K562 (cell line): ENCODE results near the gene OR2A12. TPM values are rescaled to one million over a fixed set of nuclear protein-coding genes. Genes with fewer than 3 reads are reported as not detected.

Source experiments
- ATAC-seq: fragments of 200-7000 bp; cut with Tn5 transposase; 3 replicates; pipeline ENCODE4 v1.9.1; 2020; ENCODE audit warnings: moderate library complexity
- BruUV-seq: library from RNA; stranded (reverse); fragments of 400-500 nt; replicated peaks from 2 replicates; lab custom pipeline; 2021; lab: Mats Ljungman, UMichigan
- CTCF ChIA-PET: fragments of 300-600 bp; formaldehyde crosslinking; extraction: SDS; loops from one replicate; lab custom pipeline; 2021; ENCODE audit warnings: low intra/inter-chr PET ratio; lab: Yijun Ruan, JAX
- POLR2A ChIA-PET: fragments of 300-600, 350-650 bp; sonication (Branson Sonifier 250); formaldehyde crosslinking; extraction: SDS; loops from one replicate; lab custom pipeline; 2021; ENCODE audit warnings: antibody characterized with exemption, inconsistent platforms; lab: Yijun Ruan, JAX
- DNase-seq, 4 experiments: peaks; one replicate each; pipeline versions ENCODE4 v3.0.0 to v3.0.0-alpha.2; 2011 to 2018; ENCODE audit warnings: low spot score in 3 of 4, mixed read lengths in 3 of 4; ENCODE audit errors: extremely low read depth in 1 of 4
- FAIRE-seq: peaks from 2 replicates; lab custom pipeline; 2011; peaks lifted over from hg19 to GRCh38; lab: Jason Lieb, UNC
- H2AFZ ChIP-seq: 2 replicates; pipeline ENCODE4 v1.6.0; 2011; ENCODE audit warnings: low read depth, low read length, control low read depth, inconsistent platforms
- H3K27ac ChIP-seq: fragments of 200-600 bp; 3 replicates; pipeline ENCODE4 v1.8.0; 2011; ENCODE audit warnings: low read depth, mild to moderate bottlenecking, control low read depth, inconsistent platforms, low read length, moderate library complexity, mixed read lengths; ENCODE audit errors: extremely low read depth
- H3K27me3 ChIP-seq, 2 experiments: fragments of 300-600 bp in 1 of 2; 2 replicates in 1 of 2; 3 replicates in 1 of 2; pipeline versions ENCODE4 v1.6.0 to v1.8.0; 2011; ENCODE audit warnings: inconsistent platforms in 2 of 2, low read length in 2 of 2, mild to moderate bottlenecking in 1 of 2, mixed read lengths in 1 of 2, moderate library complexity in 1 of 2; ENCODE audit not compliant: control insufficient read depth in 2 of 2, insufficient read depth in 2 of 2
- H3K36me3 ChIP-seq: fragments of 300-600 bp; 3 replicates; pipeline ENCODE4 v1.8.0; 2011; ENCODE audit warnings: mild to moderate bottlenecking, low read length, inconsistent platforms; ENCODE audit not compliant: control insufficient read depth, insufficient read depth
- H3K4me1 ChIP-seq, 2 experiments: fragments of 200-600 bp in 1 of 2; replicated peaks in 1 of 2; 2 replicates in 1 of 2; 3 replicates in 1 of 2; pipeline versions ENCODE4 v1.5.1 to v1.8.0; 2011; ENCODE audit warnings: inconsistent platforms in 2 of 2, low read length in 2 of 2, mild to moderate bottlenecking in 1 of 2, mixed read lengths in 1 of 2, moderate library complexity in 1 of 2; ENCODE audit not compliant: control insufficient read depth in 2 of 2, insufficient read depth in 2 of 2
- H3K4me2 ChIP-seq: 2 replicates; pipeline ENCODE4 v1.6.1; 2011; ENCODE audit warnings: low read length, control low read depth, inconsistent platforms, mixed read lengths; ENCODE audit not compliant: insufficient read depth
- H3K4me3 ChIP-seq: fragments of 200-600 bp; sonication (generic), shearing (Covaris generic); 2 replicates; pipeline ENCODE4 v1.5.1; 2016; ENCODE audit warnings: control low read depth, inconsistent platforms
- H3K79me2 ChIP-seq: fragments of 200-600 bp; 3 replicates; pipeline ENCODE4 v1.8.0; 2011; ENCODE audit warnings: low read length, inconsistent platforms; ENCODE audit not compliant: control insufficient read depth, insufficient read depth
- H3K9ac ChIP-seq, 2 experiments: 2 replicates each; pipeline versions ENCODE4 v1.6.0 to v1.6.1; 2011; ENCODE audit warnings: low read depth in 2 of 2, low read length in 2 of 2, control low read depth in 1 of 2, inconsistent platforms in 1 of 2, mild to moderate bottlenecking in 1 of 2, mixed read lengths in 1 of 2; ENCODE audit not compliant: insufficient read depth in 1 of 2
- H3K9me1 ChIP-seq: one replicate; pipeline ENCODE4 v1.6.0; 2011; ENCODE audit warnings: inconsistent platforms, mild to moderate bottlenecking, low read length, moderate library complexity; ENCODE audit not compliant: control insufficient read depth, insufficient read depth
- H3K9me3 ChIP-seq: replicated peaks from 2 replicates; pipeline ENCODE4 v1.5.1; 2011; ENCODE audit warnings: low read depth, low read length, inconsistent platforms; ENCODE audit not compliant: control insufficient read depth, insufficient read depth
- H4K20me1 ChIP-seq: replicated peaks from 2 replicates; pipeline ENCODE4 v1.6.1; 2011; ENCODE audit warnings: low read length, inconsistent platforms, mixed read lengths; ENCODE audit not compliant: control insufficient read depth, insufficient read depth
- ATF3 ChIP-seq, 2 experiments: fragments of 450-650 bp in 1 of 2; sonication (generic) in 1 of 2; formaldehyde crosslinking in 1 of 2; IDR thresholded peaks in 1 of 2; conservative IDR thresholded peaks in 1 of 2; 2 replicates each; pipeline versions ENCODE4 v1.6.1 to v1.8.1; 2016 to 2023; ENCODE audit warnings: mild to moderate bottlenecking in 2 of 2, moderate library complexity in 2 of 2, inconsistent platforms in 1 of 2, missing genetic modification reagents in 1 of 2
- CBFA2T3 ChIP-seq: fragments of 450-650 bp; IDR thresholded peaks from 2 replicates; pipeline ENCODE4 v1.6.1; 2017
- E2F6 ChIP-seq, 2 experiments: IDR thresholded peaks; 2 replicates each; pipeline ENCODE4 v1.6.1; 2011; ENCODE audit warnings: borderline replicate concordance in 1 of 2, control low read depth in 1 of 2, low read depth in 1 of 2, low read length in 1 of 2, mild to moderate bottlenecking in 1 of 2, mixed read lengths in 1 of 2, moderate library complexity in 1 of 2; ENCODE audit not compliant: insufficient read depth in 1 of 2, insufficient read length in 1 of 2, poor library complexity in 1 of 2, severe bottlenecking in 1 of 2; ENCODE audit errors: extremely low read depth in 1 of 2
- FOSL1 ChIP-seq: fragments of 200-800 bp; sonication (Bioruptor generic); conservative IDR thresholded peaks from 2 replicates; pipeline ENCODE4 v1.6.1; 2016; ENCODE audit warnings: missing genetic modification characterization, missing compliant biosample characterization
- FOXJ3 ChIP-seq: sonication (generic); formaldehyde crosslinking; IDR thresholded peaks from 2 replicates; pipeline ENCODE4 v1.4.0; 2020; ENCODE audit warnings: mild to moderate bottlenecking, missing genetic modification reagents
- MCM2 ChIP-seq: fragments of 450-650 bp; IDR thresholded peaks from 2 replicates; pipeline ENCODE4 v1.6.1; 2017; ENCODE audit warnings: low read depth, mild to moderate bottlenecking
- RFX1 ChIP-seq: fragments of 450-650 bp; IDR thresholded peaks from 2 replicates; pipeline ENCODE4 v1.6.1; 2016; ENCODE audit warnings: mild to moderate bottlenecking, moderate library complexity
- WGBS: fragments of 100-300 bp; shearing (Covaris generic); methylation state at CpG from one replicate; pipeline ENCODE4 v1.1.6; 2016; ENCODE audit warnings: low coverage, mixed read lengths; ENCODE audit not compliant: insufficient coverage; ENCODE audit errors: missing lambda C conversion rate; 5-methylcytosine and 5-hydroxymethylcytosine counted together
- in situ Hi-C: fragments of 300-500 bp; cut with MboI; formaldehyde crosslinking; loops from 4 replicates; pipeline ENCODE4 v1.15.0; 2018; ENCODE audit warnings: inconsistent platforms, mixed read lengths
- intact Hi-C: fragments of 100-400 bp; cut with micrococcal nuclease; formaldehyde crosslinking; loops from 2 replicates; pipeline ENCODE4 v1.14.2; 2022
- polyA plus RNA-seq, 8 experiments: library from polyadenylated mRNA; depleted of rRNA in 4 of 8; stranded (reverse) in 5 of 8; unstranded in 3 of 8; fragments of >200 nt; fragmentation: Nextera tagmentation in 2 of 8; fragmentation: Illumina TruSeq in 1 of 8; extraction: Ambion mirVana in 2 of 8; extraction: Trizol in 1 of 8; gene quantifications; 2 replicates each; pipeline versions ENCODE4 v1.2.1 to v1.2.3, GENCODE V29; 2011 to 2014; ENCODE audit warnings: inconsistent platforms in 1 of 8, missing spikeins in 1 of 8
- total RNA-seq, 7 experiments: library from RNA; depleted of rRNA in 6 of 7; stranded (reverse); fragments of >200 nt in 6 of 7; fragmentation: Illumina TruSeq in 2 of 7; extraction: Trizol in 2 of 7; gene quantifications; 2 replicates each; pipeline versions ENCODE4 v1.2.1 to v1.2.3, GENCODE V29; 2011 to 2021; ENCODE audit warnings: low replicate concordance in 1 of 7
- TF ChIP-seq, protein P1 (sequence below): sonication (generic); formaldehyde crosslinking; IDR thresholded peaks from 2 replicates; pipeline ENCODE4 v1.8.1; 2023; ENCODE audit warnings: mild to moderate bottlenecking, missing genetic modification reagents

Gene OR2A12
- total and polyA plus RNA-seq, 9 of the 15 experiments (the other 6 are each of a cell fraction or from before 2014, with no cell fraction given), result not detected

- CTCF ChIA-PET, result no interaction called here
- ATAC-seq, result peak; percentile 77
Observed at GRCh38 chr7:144057954-144058353, 28.1 kb upstream of the OR2A12 start.

More at GRCh38 chr7:144057954-144058353, 28.1 kb upstream of the OR2A12 start:
- Histone ChIP-seq H2AFZ (no peak overlapping the region), H3K79me2 (no peaks in the 10 kb centered on the region), H3K4me2 (no peak overlapping the region), H3K27ac (no peak overlapping the region)
- POLR2A ChIA-PET, result interaction anchor here (0.6 kb wide), 1 partner anchor 34 kb away, joined by 3 read pairs; no protein-coding TSS in a partner anchor
- 6% methylated on average over 3 of the region's 3 CpGs for WGBS
- intact Hi-C loops, result no loop called here
- no TSS peak for BruUV-seq
- TF ChIP-seq, protein P1, sequence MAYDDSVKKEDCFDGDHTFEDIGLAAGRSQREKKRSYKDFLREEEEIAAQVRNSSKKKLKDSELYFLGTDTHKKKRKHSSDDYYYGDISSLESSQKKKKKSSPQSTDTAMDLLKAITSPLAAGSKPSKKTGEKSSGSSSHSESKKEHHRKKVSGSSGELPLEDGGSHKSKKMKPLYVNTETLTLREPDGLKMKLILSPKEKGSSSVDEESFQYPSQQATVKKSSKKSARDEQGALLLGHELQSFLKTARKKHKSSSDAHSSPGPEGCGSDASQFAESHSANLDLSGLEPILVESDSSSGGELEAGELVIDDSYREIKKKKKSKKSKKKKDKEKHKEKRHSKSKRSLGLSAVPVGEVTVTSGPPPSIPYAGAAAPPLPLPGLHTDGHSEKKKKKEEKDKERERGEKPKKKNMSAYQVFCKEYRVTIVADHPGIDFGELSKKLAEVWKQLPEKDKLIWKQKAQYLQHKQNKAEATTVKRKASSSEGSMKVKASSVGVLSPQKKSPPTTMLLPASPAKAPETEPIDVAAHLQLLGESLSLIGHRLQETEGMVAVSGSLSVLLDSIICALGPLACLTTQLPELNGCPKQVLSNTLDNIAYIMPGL (CRISPR knock-in tag), result no peak
- TF ChIP-seq MCM2, result no peak
- no peak for TF ChIP-seq FOXJ3
- TF ChIP-seq CBFA2T3, result peak; percentile 32; the same call in 1 of the 2 replicates
- TF ChIP-seq FOSL1 (tag), result peak; percentile 52
- TF ChIP-seq ATF3 (IDR thresholded peaks at IDR 0.05), result peak; percentile 25; the same call in 1 of the 2 replicates
- no peak for TF ChIP-seq ATF3 (CRISPR knock-in tag; conservative IDR thresholded peaks at IDR 0.05)
- peak; percentile 33 for TF ChIP-seq RFX1
- no peak for TF ChIP-seq E2F6 (IDR thresholded peaks at IDR 0.05; ENCODE audit: borderline replicate concordance in 1 of 2, extremely low read depth in 1 of 2, insufficient read depth in 1 of 2, insufficient read length in 1 of 2, low read depth in 1 of 2, low read length in 1 of 2, poor library complexity in 1 of 2, severe bottlenecking in 1 of 2)
- TF ChIP-seq, all 486 proteins: peak for 4
- peaks cover 0 to 3% of the 10 kb centered on the region in 2 experiments; a peak in 2 of 5 replicates for H3K27me3 ChIP-seq
- H3K9ac ChIP-seq, result no peak overlapping the region
- DNase-seq, result peak in 1 of 4 experiments; percentile 26
- H3K4me3 ChIP-seq, result no peak overlapping the region
- no peaks in the 10 kb centered on the region for H3K36me3 ChIP-seq
- in situ Hi-C loops, result no loop called here
- no peaks in the 10 kb centered on the region for H3K4me1 ChIP-seq
- H3K9me3 ChIP-seq, result no peaks in the 10 kb centered on the region
- H3K9me1 ChIP-seq, result no peaks in the 10 kb centered on the region
- FAIRE-seq, result no peak
- H4K20me1 ChIP-seq, result no peaks in the 10 kb centered on the region
